Type B pancreatic cell (in vitro differentiated cells): Measurements from ENCODE around the gene GRK1. TPM values are rescaled to one million over a fixed set of nuclear protein-coding genes. Genes with fewer than 3 reads are reported as not detected.
A peak's percentile ranks its signal among the peaks of the same experiment; 100 is the strongest.

Source experiments
- DNase-seq: peaks from one replicate; pipeline ENCODE4 v3.0.0; 2021; ENCODE audit warnings: mixed read lengths; ENCODE audit not compliant: unreplicated experiment; ENCODE audit errors: extremely low spot score
- H3K27ac Mint-ChIP-seq: 2 replicates; pipeline ENCODE4 v1.8.0; 2021; ENCODE audit warnings: mild to moderate bottlenecking, mixed read lengths
- H3K27me3 Mint-ChIP-seq: 2 replicates; pipeline ENCODE4 v1.8.0; 2021; ENCODE audit warnings: mixed read lengths
- H3K36me3 Mint-ChIP-seq: 2 replicates; pipeline ENCODE4 v1.8.0; 2021; ENCODE audit warnings: mixed read lengths
- H3K4me1 Mint-ChIP-seq: one replicate; pipeline ENCODE4 v1.8.0; 2021; ENCODE audit warnings: mixed read lengths; ENCODE audit not compliant: unreplicated experiment
- H3K4me3 Mint-ChIP-seq: 2 replicates; pipeline ENCODE4 v1.8.0; 2021; ENCODE audit warnings: mild to moderate bottlenecking, mixed read lengths
- H3K9me3 Mint-ChIP-seq: 2 replicates; pipeline ENCODE4 v1.8.0; 2021; ENCODE audit warnings: mixed read lengths
- CTCF ChIP-seq: fragments of 200-600 bp; sonication (generic); conservative IDR thresholded peaks from 2 replicates; pipeline ENCODE4 v1.5.0; 2021; ENCODE audit warnings: antibody characterized with exemption, mild to moderate bottlenecking
- total RNA-seq: library from RNA; stranded (reverse); gene quantifications from 2 replicates; pipeline ENCODE4 v1.2.1, GENCODE V29; 2021; ENCODE audit warnings: low replicate concordance

Gene GRK1
- total RNA-seq, 1 donor from 2014 or later: 0.85 TPM

- Mint-ChIP-seq H3K27ac (no peak overlapping the region), H3K4me1 (no peaks in the 10 kb centered on the region), H3K4me3 (no peak overlapping the region), H3K9me3 (no peaks in the 10 kb centered on the region), H3K27me3 (peaks cover 3% of the 10 kb centered on the region), H3K36me3 (no peaks in the 10 kb centered on the region)
- TF ChIP-seq CTCF: no peak
- DNase-seq: peak; percentile 59
These were observed 3.5 kb downstream of the GRK1 start for GRCh38 chr13:113670541-113670940.

GRCh38 chr13:113671066-113672001 lies 4.3 kb downstream of the GRK1 start:
- no peak for TF ChIP-seq CTCF

GRCh38 chr13:113672002-113672651 lies 5.1 kb downstream of the GRK1 start:
- no peak for TF ChIP-seq CTCF
- peak overlapping the region; percentile 2 for H3K4me3 Mint-ChIP-seq
- peaks cover 3% of the 10 kb centered on the region for H3K27me3 Mint-ChIP-seq
- no peaks in the 10 kb centered on the region for H3K4me1 Mint-ChIP-seq
- H3K9me3 Mint-ChIP-seq: no peaks in the 10 kb centered on the region
- H3K27ac Mint-ChIP-seq: peak overlapping the region; percentile 1
- DNase-seq: no peak
- H3K36me3 Mint-ChIP-seq: no peaks in the 10 kb centered on the region

More at GRCh38 chr13:113671066-113672001, 4.3 kb downstream of the GRK1 start:
- Mint-ChIP-seq H3K27me3 (peaks cover 3% of the 10 kb centered on the region), H3K4me1 (no peaks in the 10 kb centered on the region), H3K4me3 (no peak overlapping the region), H3K36me3 (no peaks in the 10 kb centered on the region), H3K9me3 (no peaks in the 10 kb centered on the region), H3K27ac (no peak overlapping the region)
- peak; percentile 67 for DNase-seq

- Mint-ChIP-seq H3K9me3 (no peaks in the 10 kb centered on the region), H3K36me3 (no peaks in the 10 kb centered on the region), H3K27me3 (no peaks in the 10 kb centered on the region), H3K27ac (no peak overlapping the region), H3K4me3 (peak overlapping the region; percentile 70), H3K4me1 (no peaks in the 10 kb centered on the region)
- no peak for DNase-seq
- TF ChIP-seq CTCF: no peak
These were observed 55.9 kb downstream of the GRK1 start for GRCh38 chr13:113722921-113723320.

- no peaks in the 10 kb centered on the region for H3K9me3 Mint-ChIP-seq
- H3K4me3 Mint-ChIP-seq: peak overlapping the region; percentile 70
- H3K36me3 Mint-ChIP-seq: no peaks in the 10 kb centered on the region
- no peak for DNase-seq
- no peak for TF ChIP-seq CTCF
- H3K27me3 Mint-ChIP-seq: no peaks in the 10 kb centered on the region
- no peaks in the 10 kb centered on the region for H3K4me1 Mint-ChIP-seq
- H3K27ac Mint-ChIP-seq: no peak overlapping the region
These were observed 56.5 kb downstream of the GRK1 start for GRCh38 chr13:113723410-113724015.
